HEK293T (cell line): ENCODE results near the gene SH3RF3.

Experiments used
- ELF4 ChIP-seq: fragments of 450-650 bp; IDR thresholded peaks from 2 replicates; pipeline ENCODE4 v1.6.1; 2017; ENCODE audit warnings: antibody characterized with exemption
- FOXA1 ChIP-seq: fragments of 450-650 bp; IDR thresholded peaks from 2 replicates; pipeline ENCODE4 v1.6.1; 2016; ENCODE audit warnings: mild to moderate bottlenecking
- FOXK2 ChIP-seq: fragments of 450-650 bp; IDR thresholded peaks from 2 replicates; pipeline ENCODE4 v1.6.1; 2016; ENCODE audit warnings: mild to moderate bottlenecking
- HDGF ChIP-seq: fragments of 450-650 bp; IDR thresholded peaks from 2 replicates; pipeline ENCODE4 v1.6.1; 2017; ENCODE audit warnings: antibody characterized with exemption, borderline replicate concordance
- L3MBTL2 ChIP-seq: fragments of 450-650 bp; conservative IDR thresholded peaks from 2 replicates; pipeline ENCODE4 v1.6.1; 2016; ENCODE audit warnings: mild to moderate bottlenecking
- LEF1 ChIP-seq: fragments of 450-650 bp; IDR thresholded peaks from 2 replicates; pipeline ENCODE4 v1.6.1; 2017; ENCODE audit warnings: mild to moderate bottlenecking, borderline replicate concordance
- NFRKB ChIP-seq: fragments of 450-650 bp; IDR thresholded peaks from 2 replicates; pipeline ENCODE4 v1.6.1; 2016; ENCODE audit warnings: mild to moderate bottlenecking, moderate library complexity
- SP1 ChIP-seq: fragments of 450-650 bp; IDR thresholded peaks from 2 replicates; pipeline ENCODE4 v1.6.1; 2017
- SUZ12 ChIP-seq: fragments of 450-650 bp; IDR thresholded peaks from 2 replicates; pipeline ENCODE4 v1.6.1; 2016; ENCODE audit warnings: mild to moderate bottlenecking
- TARDBP ChIP-seq: fragments of 450-650 bp; IDR thresholded peaks from 2 replicates; pipeline ENCODE4 v1.6.1; 2016
- TF ChIP-seq, protein P1 (sequence below): fragments of 450-650 bp; IDR thresholded peaks from 2 replicates; pipeline ENCODE4 v1.6.1; 2016

GRCh38 chr2:109447776-109448175 lies 318.8 kb downstream of the SH3RF3 start:
- TF ChIP-seq, protein P1, sequence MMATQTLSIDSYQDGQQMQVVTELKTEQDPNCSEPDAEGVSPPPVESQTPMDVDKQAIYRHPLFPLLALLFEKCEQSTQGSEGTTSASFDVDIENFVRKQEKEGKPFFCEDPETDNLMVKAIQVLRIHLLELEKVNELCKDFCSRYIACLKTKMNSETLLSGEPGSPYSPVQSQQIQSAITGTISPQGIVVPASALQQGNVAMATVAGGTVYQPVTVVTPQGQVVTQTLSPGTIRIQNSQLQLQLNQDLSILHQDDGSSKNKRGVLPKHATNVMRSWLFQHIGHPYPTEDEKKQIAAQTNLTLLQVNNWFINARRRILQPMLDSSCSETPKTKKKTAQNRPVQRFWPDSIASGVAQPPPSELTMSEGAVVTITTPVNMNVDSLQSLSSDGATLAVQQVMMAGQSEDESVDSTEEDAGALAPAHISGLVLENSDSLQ = no peak
- no peak for TF ChIP-seq HDGF
- no peak for TF ChIP-seq NFRKB
- TF ChIP-seq L3MBTL2 = no peak
- no peak for TF ChIP-seq LEF1
- no peak for TF ChIP-seq SUZ12
- no peak for TF ChIP-seq FOXK2
- no peak for TF ChIP-seq TARDBP
- TF ChIP-seq SP1 = no peak
- TF ChIP-seq FOXA1 = no peak
- no peak for TF ChIP-seq ELF4
